Neural progenitor cell (in vitro differentiated cells): ENCODE data around the gene FERD3L.

ENCODE experiments used
- EZH2 ChIP-seq: fragments of 200-600 bp; sonication (generic); IDR thresholded peaks from 2 replicates; pipeline ENCODE4 v1.6.1; 2017; ENCODE audit warnings: antibody characterized with exemption, mild to moderate bottlenecking, moderate library complexity
- TF ChIP-seq, protein P1 (sequence below): fragments of 200-600 bp; sonication (generic); IDR thresholded peaks from 2 replicates; pipeline ENCODE4 v1.5.1; 2017; ENCODE audit warnings: antibody characterized with exemption, mild to moderate bottlenecking

- TF ChIP-seq, protein P1, sequence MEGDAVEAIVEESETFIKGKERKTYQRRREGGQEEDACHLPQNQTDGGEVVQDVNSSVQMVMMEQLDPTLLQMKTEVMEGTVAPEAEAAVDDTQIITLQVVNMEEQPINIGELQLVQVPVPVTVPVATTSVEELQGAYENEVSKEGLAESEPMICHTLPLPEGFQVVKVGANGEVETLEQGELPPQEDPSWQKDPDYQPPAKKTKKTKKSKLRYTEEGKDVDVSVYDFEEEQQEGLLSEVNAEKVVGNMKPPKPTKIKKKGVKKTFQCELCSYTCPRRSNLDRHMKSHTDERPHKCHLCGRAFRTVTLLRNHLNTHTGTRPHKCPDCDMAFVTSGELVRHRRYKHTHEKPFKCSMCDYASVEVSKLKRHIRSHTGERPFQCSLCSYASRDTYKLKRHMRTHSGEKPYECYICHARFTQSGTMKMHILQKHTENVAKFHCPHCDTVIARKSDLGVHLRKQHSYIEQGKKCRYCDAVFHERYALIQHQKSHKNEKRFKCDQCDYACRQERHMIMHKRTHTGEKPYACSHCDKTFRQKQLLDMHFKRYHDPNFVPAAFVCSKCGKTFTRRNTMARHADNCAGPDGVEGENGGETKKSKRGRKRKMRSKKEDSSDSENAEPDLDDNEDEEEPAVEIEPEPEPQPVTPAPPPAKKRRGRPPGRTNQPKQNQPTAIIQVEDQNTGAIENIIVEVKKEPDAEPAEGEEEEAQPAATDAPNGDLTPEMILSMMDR, result no peak
- no peak for TF ChIP-seq EZH2
Measured at GRCh38 chr7:19133886-19134285, 11.3 kb downstream of the FERD3L start.
